Endothelial cell of umbilical vein (primary cell): ENCODE measurements around the gene NKX6-2. TPM values are rescaled to one million over a fixed set of nuclear protein-coding genes. Genes with fewer than 3 reads are reported as not detected.
"Not testable (repeated sequence)": the region's sequence is repeated elsewhere in the genome, so short reads cannot be mapped to it uniquely, and the experiment has no call there.

Source experiments
- BruUV-seq: library from RNA; stranded (reverse); fragments of 400-500 nt; replicated peaks from 2 replicates; lab custom pipeline; 2021; lab: Mats Ljungman, UMichigan
- CTCF ChIA-PET: fragments of 300-600, 350-600 bp; sonication (Branson Sonifier 250); formaldehyde crosslinking; loops from one replicate; lab custom pipeline; 2021; ENCODE audit warnings: antibody characterized with exemption, inconsistent platforms; lab: Charles Lee
- POLR2A ChIA-PET: fragments of 300-600, 350-600 bp; sonication (Branson Sonifier 250); formaldehyde crosslinking; loops from one replicate; lab custom pipeline; 2021; ENCODE audit warnings: antibody characterized with exemption, inconsistent platforms; lab: Charles Lee
- DNase-seq: peaks from one replicate; pipeline ENCODE4 v3.0.0-alpha.2; 2011; ENCODE audit warnings: low read depth, low spot score
- FAIRE-seq: peaks from 2 replicates; lab custom pipeline; 2011; peaks lifted over from hg19 to GRCh38; lab: Jason Lieb, UNC
- H2AFZ ChIP-seq: 2 replicates; pipeline ENCODE4 v1.6.0; 2012; ENCODE audit warnings: low read depth, low read length, control low read depth, inconsistent platforms
- H3K27ac ChIP-seq: 2 replicates; pipeline ENCODE4 v1.5.1; 2011; ENCODE audit warnings: low read depth, mild to moderate bottlenecking, control low read depth, low read length, moderate library complexity; ENCODE audit not compliant: insufficient read depth
- H3K27me3 ChIP-seq, 2 experiments: 2 replicates each; pipeline versions ENCODE4 v1.6.0 to v1.6.1; 2011; ENCODE audit warnings: low read length in 2 of 2, mixed read lengths in 1 of 2; ENCODE audit not compliant: control insufficient read depth in 2 of 2, insufficient read depth in 2 of 2
- H3K36me3 ChIP-seq, 2 experiments: 2 replicates in 1 of 2; 3 replicates in 1 of 2; pipeline ENCODE4 v1.5.1; 2011; ENCODE audit warnings: low read length in 2 of 2, mild to moderate bottlenecking in 1 of 2, moderate library complexity in 1 of 2; ENCODE audit not compliant: control insufficient read depth in 2 of 2, insufficient read depth in 2 of 2; ENCODE audit errors: extremely low read depth in 1 of 2
- H3K4me1 ChIP-seq: 3 replicates; pipeline ENCODE4 v1.5.1; 2011; ENCODE audit warnings: mild to moderate bottlenecking, low read length; ENCODE audit not compliant: control insufficient read depth, insufficient read depth; ENCODE audit errors: extremely low read depth
- H3K4me2 ChIP-seq: 2 replicates; pipeline ENCODE4 v1.6.1; 2011; ENCODE audit warnings: low read length, control low read depth, mixed read lengths; ENCODE audit not compliant: insufficient read depth
- H3K4me3 ChIP-seq, 3 experiments: fragments of 200-600 bp in 1 of 3; sonication (generic), shearing (Covaris generic) in 1 of 3; replicated peaks in 1 of 3; 2 replicates each; pipeline ENCODE4 v1.5.1; 2011 to 2016; ENCODE audit warnings: control low read depth in 3 of 3, low read length in 3 of 3, mild to moderate bottlenecking in 2 of 3, inconsistent platforms in 1 of 3, low read depth in 1 of 3, moderate library complexity in 1 of 3; ENCODE audit not compliant: insufficient read depth in 1 of 3
- H3K79me2 ChIP-seq: 2 replicates; pipeline ENCODE4 v1.6.0; 2012; ENCODE audit warnings: low read length, inconsistent platforms; ENCODE audit not compliant: control insufficient read depth, insufficient read depth
- H3K9ac ChIP-seq: replicated peaks from 2 replicates; pipeline ENCODE3; 2011; ENCODE audit warnings: low read length, control low read depth; ENCODE audit not compliant: insufficient read depth; ENCODE audit errors: extremely low read depth
- H3K9me1 ChIP-seq: replicated peaks from 3 replicates; pipeline ENCODE4 v1.6.0; 2011; ENCODE audit warnings: mild to moderate bottlenecking, low read length; ENCODE audit not compliant: control insufficient read depth, insufficient read depth; ENCODE audit errors: extremely low read depth
- H3K9me3 ChIP-seq: replicated peaks from 2 replicates; pipeline ENCODE4 v1.5.1; 2012; ENCODE audit warnings: low read length, inconsistent platforms; ENCODE audit not compliant: control insufficient read depth, insufficient read depth
- H4K20me1 ChIP-seq: replicated peaks from 2 replicates; pipeline ENCODE3; 2011; ENCODE audit warnings: mild to moderate bottlenecking, low read length; ENCODE audit not compliant: control insufficient read depth, insufficient read depth; ENCODE audit errors: extremely low read depth
- CTCF ChIP-seq, 2 donors: IDR thresholded peaks; 1 replicate in 1 of 2; 2 replicates in 1 of 2; pipeline ENCODE4 v1.5.1; 2011; ENCODE audit warnings: low read length in 2 of 2, mild to moderate bottlenecking in 2 of 2, moderate library complexity in 2 of 2, control low read depth in 1 of 2, inconsistent platforms in 1 of 2, low read depth in 1 of 2; ENCODE audit not compliant: insufficient read depth in 1 of 2; ENCODE audit errors: extremely low read depth in 1 of 2
- EZH2 ChIP-seq: IDR thresholded peaks from 2 replicates; pipeline ENCODE4 v1.6.1; 2012; ENCODE audit warnings: borderline replicate concordance, low read depth, mild to moderate bottlenecking, moderate library complexity, low read length, inconsistent platforms; ENCODE audit not compliant: severe bottlenecking
- FOS ChIP-seq: IDR thresholded peaks from 2 replicates; pipeline ENCODE4 v1.6.1; 2011; ENCODE audit warnings: mild to moderate bottlenecking, low read length, moderate library complexity, borderline replicate concordance; ENCODE audit not compliant: insufficient read depth
- GATA2 ChIP-seq: IDR thresholded peaks from 2 replicates; pipeline ENCODE4 v1.7.0; 2011; ENCODE audit warnings: low read depth, mild to moderate bottlenecking, moderate library complexity, mixed read lengths, low read length; ENCODE audit not compliant: insufficient read length, insufficient read depth
- JUN ChIP-seq: IDR thresholded peaks from 2 replicates; pipeline ENCODE4 v1.6.1; 2011; ENCODE audit warnings: borderline replicate concordance, low read depth; ENCODE audit not compliant: insufficient read length, insufficient read depth
- MAX ChIP-seq: IDR thresholded peaks from 2 replicates; pipeline ENCODE4 v1.6.1; 2011; ENCODE audit not compliant: insufficient read depth, insufficient read length
- POLR2AphosphoS5 ChIP-seq: IDR thresholded peaks from 2 replicates; pipeline ENCODE4 v1.6.1; 2012; ENCODE audit warnings: low read depth, mild to moderate bottlenecking, control low read depth, low read length, moderate library complexity; ENCODE audit not compliant: insufficient read depth
- dilution Hi-C: fragments of 300-500 bp; cut with MboI; formaldehyde crosslinking; loops from one replicate; pipeline ENCODE4 v1.15.0; 2019; ENCODE audit warnings: low sequenced_read_pairs; ENCODE audit not compliant: extremely low pct_ligation_motif_present
- intact Hi-C: fragments of 100-400 bp; cut with micrococcal nuclease; formaldehyde crosslinking; loops from one replicate; pipeline ENCODE4 v1.10.0; 2022
- polyA plus RNA-seq, 4 experiments: library from polyadenylated mRNA; depleted of rRNA in 3 of 4; stranded (reverse) in 3 of 4; unstranded in 1 of 4; fragments of >200 nt; gene quantifications; 2 replicates each; pipeline versions ENCODE4 v1.2.1 to v1.2.3, GENCODE V29; 2011 to 2012; ENCODE audit warnings: missing spikeins in 1 of 4
- total RNA-seq: library from RNA; stranded (reverse); gene quantifications from 2 replicates; pipeline ENCODE4 v1.2.3, GENCODE V29; 2021

Gene NKX6-2
- total and polyA plus RNA-seq, 2 donors (not counting 3 experiments of a cell fraction or from before 2014, with no cell fraction given): not detected

- dilution Hi-C loops: no loop called here
- Histone ChIP-seq H4K20me1 (no peaks in the 10 kb centered on the region), H3K9me3 (no peaks in the 10 kb centered on the region), H3K27ac (no peak overlapping the region), H3K36me3 (no peaks in the 10 kb centered on the region), H3K4me1 (no peaks in the 10 kb centered on the region), H2AFZ (no peak overlapping the region), H3K9me1 (no peaks in the 10 kb centered on the region), H3K79me2 (no peaks in the 10 kb centered on the region), H3K9ac (no peak overlapping the region), H3K4me2 (no peak overlapping the region), H3K4me3 (no peak overlapping the region), H3K27me3 (no peaks in the 10 kb centered on the region)
- no peak for TF ChIP-seq CTCF (IDR thresholded peaks at IDR 0.05; ENCODE audit: extremely low read depth in 1 of 2, insufficient read depth in 1 of 2, low read depth in 1 of 2, low read length in 2 of 2)
- TF ChIP-seq GATA2: no peak
- no peak for TF ChIP-seq EZH2
- TF ChIP-seq MAX: no peak
- TF ChIP-seq JUN: no peak
- no peak for TF ChIP-seq FOS
- TF ChIP-seq POLR2AphosphoS5: no peak
- no peak for FAIRE-seq
- no TSS peak for BruUV-seq
- no peak for DNase-seq
- POLR2A ChIA-PET: no interaction called here
- CTCF ChIA-PET: no interaction called here
- intact Hi-C loops: no loop called here
Measured at GRCh38 chr10:132774181-132774901, 11.6 kb downstream of the NKX6-2 start.

GRCh38 chr10:132772816-132773215, 13.1 kb downstream of the NKX6-2 start:
- BruUV-seq, H3K9ac ChIP-seq, DNase-seq, H3K36me3 ChIP-seq, CTCF ChIA-PET, H3K9me1 ChIP-seq, H3K79me2 ChIP-seq, H3K4me3 ChIP-seq, H3K9me3 ChIP-seq, intact Hi-C loops, H2AFZ ChIP-seq, H4K20me1 ChIP-seq, H3K4me1 ChIP-seq, H3K27ac ChIP-seq, POLR2A ChIA-PET, dilution Hi-C loops, FAIRE-seq, H3K4me2 ChIP-seq, H3K27me3 ChIP-seq: not testable (repeated sequence)
